WTC11 (cell line): ENCODE measurements around the gene ZNF74.
"Not testable (repeated sequence)": the region's sequence is repeated elsewhere in the genome, so short reads cannot be mapped to it uniquely, and the experiment has no call there.

Experiments
- CTCF ChIP-seq: fragments of 200-600 bp; IDR thresholded peaks from 2 replicates; pipeline ENCODE4 v1.8.0; 2022; ENCODE audit warnings: antibody characterized with exemption
- ELF4 ChIP-seq: sonication (generic); formaldehyde crosslinking; IDR thresholded peaks from 2 replicates; pipeline ENCODE4 v1.8.1; 2022; ENCODE audit warnings: low read depth, mild to moderate bottlenecking, moderate library complexity, missing genetic modification reagents
- ETV6 ChIP-seq: sonication (generic); formaldehyde crosslinking; IDR thresholded peaks from 2 replicates; pipeline ENCODE4 v1.8.1; 2022; ENCODE audit warnings: mild to moderate bottlenecking, missing genetic modification reagents
- FOXK1 ChIP-seq: sonication (generic); formaldehyde crosslinking; IDR thresholded peaks from 2 replicates; pipeline ENCODE4 v1.8.0; 2022; ENCODE audit warnings: mild to moderate bottlenecking, moderate library complexity, missing genetic modification reagents
- NR2C2 ChIP-seq: sonication (generic); formaldehyde crosslinking; IDR thresholded peaks from 2 replicates; pipeline ENCODE4 v1.8.0; 2022; ENCODE audit warnings: mild to moderate bottlenecking, missing genetic modification reagents
- ZNF281 ChIP-seq: sonication (generic); formaldehyde crosslinking; IDR thresholded peaks from 2 replicates; pipeline ENCODE4 v1.8.0; 2023; ENCODE audit warnings: mild to moderate bottlenecking, missing genetic modification reagents

- TF ChIP-seq NR2C2 (CRISPR knock-in tag); CTCF; ETV6 (CRISPR knock-in tag); ZNF281 (CRISPR knock-in tag); FOXK1 (CRISPR knock-in tag); ELF4 (CRISPR knock-in tag): not testable (repeated sequence)
These were observed 15.3 kb upstream of the ZNF74 start for GRCh38 chr22:20378684-20379083.
